Esophagus muscularis mucosa (tissue), 4 donors: ENCODE measurements around the gene RAB20.

ENCODE experiments used
- EP300 ChIP-seq: sonication (generic); formaldehyde crosslinking; IDR thresholded peaks from one replicate; pipeline ENCODE4 v1.6.1; 2017; ENCODE audit warnings: antibody characterized with exemption
- POLR2A ChIP-seq: fragments of 450-650 bp; IDR thresholded peaks from one replicate; pipeline ENCODE4 v1.6.1; 2017; ENCODE audit warnings: antibody characterized with exemption, moderate library complexity, mild to moderate bottlenecking, low read depth
- TF ChIP-seq, protein P1 (sequence below), 3 experiments: fragments of 200-600 bp in 2 of 3; fragments of 450-650 bp in 1 of 3; sonication (generic) in 2 of 3; IDR thresholded peaks; one replicate each; pipeline ENCODE4 v1.5.1; 2017 to 2019; ENCODE audit warnings: antibody characterized with exemption in 3 of 3, mild to moderate bottlenecking in 2 of 3, moderate library complexity in 1 of 3

DNA sequence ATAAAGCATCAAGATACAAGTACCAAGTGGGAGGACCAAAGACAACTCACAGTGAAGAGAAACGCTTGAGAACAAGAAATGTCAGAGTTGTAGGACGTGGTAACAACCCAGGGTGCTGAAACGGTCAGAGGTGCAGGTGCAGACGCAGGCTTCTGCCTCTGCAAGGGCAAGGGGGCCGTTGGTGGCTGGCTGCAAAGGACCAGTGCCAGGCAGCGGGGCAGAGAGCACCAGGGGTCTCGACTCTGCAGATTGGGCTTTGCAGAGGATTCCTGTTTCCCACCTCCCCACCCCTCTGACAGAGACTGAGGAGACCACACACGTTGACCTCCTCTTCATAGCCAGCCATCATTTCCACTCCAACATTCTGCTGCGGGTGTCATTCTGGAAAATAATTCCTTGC lies 38.3 kb downstream of the RAB20 start:
- TF ChIP-seq, protein P1, sequence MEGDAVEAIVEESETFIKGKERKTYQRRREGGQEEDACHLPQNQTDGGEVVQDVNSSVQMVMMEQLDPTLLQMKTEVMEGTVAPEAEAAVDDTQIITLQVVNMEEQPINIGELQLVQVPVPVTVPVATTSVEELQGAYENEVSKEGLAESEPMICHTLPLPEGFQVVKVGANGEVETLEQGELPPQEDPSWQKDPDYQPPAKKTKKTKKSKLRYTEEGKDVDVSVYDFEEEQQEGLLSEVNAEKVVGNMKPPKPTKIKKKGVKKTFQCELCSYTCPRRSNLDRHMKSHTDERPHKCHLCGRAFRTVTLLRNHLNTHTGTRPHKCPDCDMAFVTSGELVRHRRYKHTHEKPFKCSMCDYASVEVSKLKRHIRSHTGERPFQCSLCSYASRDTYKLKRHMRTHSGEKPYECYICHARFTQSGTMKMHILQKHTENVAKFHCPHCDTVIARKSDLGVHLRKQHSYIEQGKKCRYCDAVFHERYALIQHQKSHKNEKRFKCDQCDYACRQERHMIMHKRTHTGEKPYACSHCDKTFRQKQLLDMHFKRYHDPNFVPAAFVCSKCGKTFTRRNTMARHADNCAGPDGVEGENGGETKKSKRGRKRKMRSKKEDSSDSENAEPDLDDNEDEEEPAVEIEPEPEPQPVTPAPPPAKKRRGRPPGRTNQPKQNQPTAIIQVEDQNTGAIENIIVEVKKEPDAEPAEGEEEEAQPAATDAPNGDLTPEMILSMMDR (IDR thresholded peaks at IDR 0.05): no peak
- TF ChIP-seq EP300 (no peak), POLR2A (no peak)
